ENCODE data around the gene GAS7. TPM values are rescaled to one million over a fixed set of nuclear protein-coding genes. Genes with fewer than 3 reads are reported as not detected.
A peak's percentile ranks its signal among the peaks of the same experiment; 100 is the strongest.

Gene GAS7
- total RNA-seq, 1 experiment from 2014 or later, result 12.3 TPM

GRCh38 chr17:10208604-10209193 lies 10.3 kb upstream of the GAS7 start:
- no peak overlapping the region for H3K4me3 Mint-ChIP-seq
- no peak for ATAC-seq
- ChIA-PET POLR2A (no interaction called here), CTCF (interaction anchor here (1.0 to 1.2 kb wide), 2 partner anchors 18 to 20 kb away, joined by 3 read pairs; no protein-coding TSS in a partner anchor)
- H3K27me3 Mint-ChIP-seq (ENCODE audit: low read depth), result no peaks in the 10 kb centered on the region; the same call in 1 of the 2 replicates
- H3K27ac Mint-ChIP-seq, result peak overlapping the region; percentile 68; the same call in 1 of the 2 replicates
- TF ChIP-seq, protein P1, sequence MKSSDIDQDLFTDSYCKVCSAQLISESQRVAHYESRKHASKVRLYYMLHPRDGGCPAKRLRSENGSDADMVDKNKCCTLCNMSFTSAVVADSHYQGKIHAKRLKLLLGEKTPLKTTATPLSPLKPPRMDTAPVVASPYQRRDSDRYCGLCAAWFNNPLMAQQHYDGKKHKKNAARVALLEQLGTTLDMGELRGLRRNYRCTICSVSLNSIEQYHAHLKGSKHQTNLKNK (CRISPR knock-in tag; IDR thresholded peaks at IDR 0.05), result no peak
- TF ChIP-seq FOXK1 (CRISPR knock-in tag; IDR thresholded peaks at IDR 0.05) (no peak), HMGA2 (CRISPR knock-in tag; IDR thresholded peaks at IDR 0.05) (no peak), JUN (CRISPR knock-in tag; IDR thresholded peaks at IDR 0.05) (no peak)
- H3K36me3 Mint-ChIP-seq, result peaks cover 22% of the 10 kb centered on the region
- peaks cover 28% of the 10 kb centered on the region for H3K4me1 Mint-ChIP-seq
- DNase-seq (ENCODE audit: low spot score), result no peak
- peaks cover 31% of the 10 kb centered on the region for H3K9me3 Mint-ChIP-seq

DNA sequence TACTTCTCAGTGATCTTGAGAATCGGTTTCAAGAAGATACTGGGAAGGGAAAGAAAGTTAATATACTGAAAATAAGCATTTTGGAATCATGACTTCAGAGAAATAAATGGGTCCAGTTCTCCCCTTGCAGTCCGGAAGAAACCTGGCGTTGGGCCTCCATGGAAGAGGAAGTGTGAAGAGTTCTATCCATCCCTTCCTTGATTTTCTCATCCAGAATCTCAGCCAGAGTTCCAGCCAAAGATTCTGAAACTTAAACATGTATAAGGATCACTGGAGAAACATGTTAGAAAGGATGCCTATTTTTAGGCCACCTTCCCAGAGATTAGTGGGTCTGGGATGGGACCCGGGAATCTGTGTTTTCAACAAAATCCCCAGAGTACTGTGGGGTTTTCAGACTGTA lies 8.7 kb upstream of the GAS7 start:
- CTCF ChIA-PET, result no interaction called here
- no peak for ATAC-seq

DNA sequence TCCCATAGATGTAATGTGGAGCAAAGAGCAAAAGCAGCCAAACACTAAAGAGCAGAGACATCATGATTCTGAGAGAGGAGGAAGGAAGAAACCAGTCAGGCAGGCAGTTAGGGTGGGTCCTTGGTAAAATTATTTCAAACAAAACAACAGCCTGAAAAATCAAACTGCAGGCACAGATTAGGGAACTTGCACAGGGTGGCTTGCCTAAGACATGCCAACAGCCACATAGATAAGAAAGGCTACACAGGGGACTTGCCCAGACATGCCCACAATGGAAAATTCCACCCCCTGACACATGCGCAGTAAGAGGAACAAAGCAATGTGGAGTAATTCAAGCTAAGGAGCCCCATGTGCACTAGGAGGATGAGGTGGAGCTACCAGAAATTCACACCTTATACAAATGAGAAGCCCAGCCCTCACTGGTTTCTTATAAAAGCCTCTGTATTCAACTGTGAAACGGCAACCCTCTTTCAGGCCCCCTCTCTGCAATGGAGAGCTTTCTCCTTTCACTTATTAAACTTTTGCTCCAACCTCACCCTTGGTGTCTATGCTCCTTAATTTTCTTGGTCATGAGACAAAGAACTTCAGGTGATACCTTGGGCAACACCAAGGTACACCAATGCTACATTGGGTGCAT lies 7.3 kb upstream of the GAS7 start:
- ATAC-seq (no peak), DNase-seq (ENCODE audit: low spot score) (no peak)
- peaks cover 37% of the 10 kb centered on the region for H3K9me3 Mint-ChIP-seq
- no peak overlapping the region for H3K4me3 Mint-ChIP-seq
- ChIA-PET POLR2A (no interaction called here), CTCF (no interaction called here)
- peaks cover 24% of the 10 kb centered on the region for H3K36me3 Mint-ChIP-seq
- peaks cover 26% of the 10 kb centered on the region for H3K4me1 Mint-ChIP-seq
- H3K27me3 Mint-ChIP-seq (ENCODE audit: low read depth), result peaks cover 5% of the 10 kb centered on the region
- no peak overlapping the region for H3K27ac Mint-ChIP-seq
- TF ChIP-seq, protein P2, sequence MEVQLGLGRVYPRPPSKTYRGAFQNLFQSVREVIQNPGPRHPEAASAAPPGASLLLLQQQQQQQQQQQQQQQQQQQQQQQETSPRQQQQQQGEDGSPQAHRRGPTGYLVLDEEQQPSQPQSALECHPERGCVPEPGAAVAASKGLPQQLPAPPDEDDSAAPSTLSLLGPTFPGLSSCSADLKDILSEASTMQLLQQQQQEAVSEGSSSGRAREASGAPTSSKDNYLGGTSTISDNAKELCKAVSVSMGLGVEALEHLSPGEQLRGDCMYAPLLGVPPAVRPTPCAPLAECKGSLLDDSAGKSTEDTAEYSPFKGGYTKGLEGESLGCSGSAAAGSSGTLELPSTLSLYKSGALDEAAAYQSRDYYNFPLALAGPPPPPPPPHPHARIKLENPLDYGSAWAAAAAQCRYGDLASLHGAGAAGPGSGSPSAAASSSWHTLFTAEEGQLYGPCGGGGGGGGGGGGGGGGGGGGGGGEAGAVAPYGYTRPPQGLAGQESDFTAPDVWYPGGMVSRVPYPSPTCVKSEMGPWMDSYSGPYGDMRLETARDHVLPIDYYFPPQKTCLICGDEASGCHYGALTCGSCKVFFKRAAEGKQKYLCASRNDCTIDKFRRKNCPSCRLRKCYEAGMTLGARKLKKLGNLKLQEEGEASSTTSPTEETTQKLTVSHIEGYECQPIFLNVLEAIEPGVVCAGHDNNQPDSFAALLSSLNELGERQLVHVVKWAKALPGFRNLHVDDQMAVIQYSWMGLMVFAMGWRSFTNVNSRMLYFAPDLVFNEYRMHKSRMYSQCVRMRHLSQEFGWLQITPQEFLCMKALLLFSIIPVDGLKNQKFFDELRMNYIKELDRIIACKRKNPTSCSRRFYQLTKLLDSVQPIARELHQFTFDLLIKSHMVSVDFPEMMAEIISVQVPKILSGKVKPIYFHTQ (CRISPR knock-in tag; IDR thresholded peaks at IDR 0.05), result no peak
- no peak for TF ChIP-seq ERG (CRISPR knock-in tag; IDR thresholded peaks at IDR 0.05)
- no peak for TF ChIP-seq ARID4B (CRISPR knock-in tag; IDR thresholded peaks at IDR 0.05; ENCODE audit: borderline replicate concordance)
- TF ChIP-seq SOX15 (CRISPR knock-in tag; IDR thresholded peaks at IDR 0.05), result no peak
- TF ChIP-seq, protein P3, sequence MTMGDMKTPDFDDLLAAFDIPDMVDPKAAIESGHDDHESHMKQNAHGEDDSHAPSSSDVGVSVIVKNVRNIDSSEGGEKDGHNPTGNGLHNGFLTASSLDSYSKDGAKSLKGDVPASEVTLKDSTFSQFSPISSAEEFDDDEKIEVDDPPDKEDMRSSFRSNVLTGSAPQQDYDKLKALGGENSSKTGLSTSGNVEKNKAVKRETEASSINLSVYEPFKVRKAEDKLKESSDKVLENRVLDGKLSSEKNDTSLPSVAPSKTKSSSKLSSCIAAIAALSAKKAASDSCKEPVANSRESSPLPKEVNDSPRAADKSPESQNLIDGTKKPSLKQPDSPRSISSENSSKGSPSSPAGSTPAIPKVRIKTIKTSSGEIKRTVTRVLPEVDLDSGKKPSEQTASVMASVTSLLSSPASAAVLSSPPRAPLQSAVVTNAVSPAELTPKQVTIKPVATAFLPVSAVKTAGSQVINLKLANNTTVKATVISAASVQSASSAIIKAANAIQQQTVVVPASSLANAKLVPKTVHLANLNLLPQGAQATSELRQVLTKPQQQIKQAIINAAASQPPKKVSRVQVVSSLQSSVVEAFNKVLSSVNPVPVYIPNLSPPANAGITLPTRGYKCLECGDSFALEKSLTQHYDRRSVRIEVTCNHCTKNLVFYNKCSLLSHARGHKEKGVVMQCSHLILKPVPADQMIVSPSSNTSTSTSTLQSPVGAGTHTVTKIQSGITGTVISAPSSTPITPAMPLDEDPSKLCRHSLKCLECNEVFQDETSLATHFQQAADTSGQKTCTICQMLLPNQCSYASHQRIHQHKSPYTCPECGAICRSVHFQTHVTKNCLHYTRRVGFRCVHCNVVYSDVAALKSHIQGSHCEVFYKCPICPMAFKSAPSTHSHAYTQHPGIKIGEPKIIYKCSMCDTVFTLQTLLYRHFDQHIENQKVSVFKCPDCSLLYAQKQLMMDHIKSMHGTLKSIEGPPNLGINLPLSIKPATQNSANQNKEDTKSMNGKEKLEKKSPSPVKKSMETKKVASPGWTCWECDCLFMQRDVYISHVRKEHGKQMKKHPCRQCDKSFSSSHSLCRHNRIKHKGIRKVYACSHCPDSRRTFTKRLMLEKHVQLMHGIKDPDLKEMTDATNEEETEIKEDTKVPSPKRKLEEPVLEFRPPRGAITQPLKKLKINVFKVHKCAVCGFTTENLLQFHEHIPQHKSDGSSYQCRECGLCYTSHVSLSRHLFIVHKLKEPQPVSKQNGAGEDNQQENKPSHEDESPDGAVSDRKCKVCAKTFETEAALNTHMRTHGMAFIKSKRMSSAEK (CRISPR knock-in tag; IDR thresholded peaks at IDR 0.05; ENCODE audit: borderline replicate concordance), result no peak
- TF ChIP-seq, protein P4, sequence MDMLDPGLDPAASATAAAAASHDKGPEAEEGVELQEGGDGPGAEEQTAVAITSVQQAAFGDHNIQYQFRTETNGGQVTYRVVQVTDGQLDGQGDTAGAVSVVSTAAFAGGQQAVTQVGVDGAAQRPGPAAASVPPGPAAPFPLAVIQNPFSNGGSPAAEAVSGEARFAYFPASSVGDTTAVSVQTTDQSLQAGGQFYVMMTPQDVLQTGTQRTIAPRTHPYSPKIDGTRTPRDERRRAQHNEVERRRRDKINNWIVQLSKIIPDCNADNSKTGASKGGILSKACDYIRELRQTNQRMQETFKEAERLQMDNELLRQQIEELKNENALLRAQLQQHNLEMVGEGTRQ (CRISPR knock-in tag; IDR thresholded peaks at IDR 0.05), result no peak
- TF ChIP-seq MYBL2 (CRISPR knock-in tag; IDR thresholded peaks at IDR 0.05), result no peak

More for the DNA sequence above, 8.7 kb upstream of the GAS7 start:
- H3K36me3 Mint-ChIP-seq, result peaks cover 24% of the 10 kb centered on the region
- no peaks in the 10 kb centered on the region; the same call in 1 of the 2 replicates for H3K27me3 Mint-ChIP-seq (ENCODE audit: low read depth)
- POLR2A ChIA-PET, result no interaction called here
- no peak overlapping the region for H3K27ac Mint-ChIP-seq
- DNase-seq (ENCODE audit: low spot score), result no peak
- peaks cover 28% of the 10 kb centered on the region for H3K4me1 Mint-ChIP-seq
- H3K4me3 Mint-ChIP-seq, result no peak overlapping the region
- TF ChIP-seq ZBTB43 (CRISPR knock-in tag; IDR thresholded peaks at IDR 0.05), result no peak
- H3K9me3 Mint-ChIP-seq, result peaks cover 37% of the 10 kb centered on the region

Measured in WTC11 (cell line).